Stimulated activated CD8-positive, alpha-beta memory T cell treated with anti-CD3 and anti-CD28 coated beads, Interleukin-12 subunit alpha, Interleukin-12 subunit beta, amount 100 ng/mL, for 24 hours (primary cell): ENCODE measurements around the gene CIAPIN1.

Experiments
- DNase-seq: peaks from one replicate; pipeline ENCODE4 v3.0.0-alpha.2; 2020; ENCODE audit errors: extremely low read depth

CIAPIN1 gene

GRCh38 chr16:57383276-57384247, 63.6 kb downstream of the CIAPIN1 start:
- DNase-seq = no peak

GRCh38 chr16:57382535-57383275, 64.5 kb downstream of the CIAPIN1 start:
- DNase-seq = no peak

- no peak for DNase-seq
These were observed 65.2 kb downstream of the CIAPIN1 start for GRCh38 chr16:57381791-57382534.

GRCh38 chr16:57380671-57381462, 66.3 kb downstream of the CIAPIN1 start:
- no peak for DNase-seq

GRCh38 chr16:57379579-57379978, 67.6 kb downstream of the CIAPIN1 start:
- DNase-seq = no peak
